HG03354 (cell line): ENCODE results near the gene BST2.
"Not testable (repeated sequence)": the region's sequence is repeated elsewhere in the genome, so short reads cannot be mapped to it uniquely, and the experiment has no call there.

Experiments used
- ATAC-seq: cut with Tn5 transposase; IDR thresholded peaks from one replicate; pipeline ENCODE4 v1.9.1; 2021; ENCODE audit warnings: mild to moderate bottlenecking; ENCODE audit not compliant: unreplicated experiment, poor library complexity, severe bottlenecking

The BST2 gene

DNA sequence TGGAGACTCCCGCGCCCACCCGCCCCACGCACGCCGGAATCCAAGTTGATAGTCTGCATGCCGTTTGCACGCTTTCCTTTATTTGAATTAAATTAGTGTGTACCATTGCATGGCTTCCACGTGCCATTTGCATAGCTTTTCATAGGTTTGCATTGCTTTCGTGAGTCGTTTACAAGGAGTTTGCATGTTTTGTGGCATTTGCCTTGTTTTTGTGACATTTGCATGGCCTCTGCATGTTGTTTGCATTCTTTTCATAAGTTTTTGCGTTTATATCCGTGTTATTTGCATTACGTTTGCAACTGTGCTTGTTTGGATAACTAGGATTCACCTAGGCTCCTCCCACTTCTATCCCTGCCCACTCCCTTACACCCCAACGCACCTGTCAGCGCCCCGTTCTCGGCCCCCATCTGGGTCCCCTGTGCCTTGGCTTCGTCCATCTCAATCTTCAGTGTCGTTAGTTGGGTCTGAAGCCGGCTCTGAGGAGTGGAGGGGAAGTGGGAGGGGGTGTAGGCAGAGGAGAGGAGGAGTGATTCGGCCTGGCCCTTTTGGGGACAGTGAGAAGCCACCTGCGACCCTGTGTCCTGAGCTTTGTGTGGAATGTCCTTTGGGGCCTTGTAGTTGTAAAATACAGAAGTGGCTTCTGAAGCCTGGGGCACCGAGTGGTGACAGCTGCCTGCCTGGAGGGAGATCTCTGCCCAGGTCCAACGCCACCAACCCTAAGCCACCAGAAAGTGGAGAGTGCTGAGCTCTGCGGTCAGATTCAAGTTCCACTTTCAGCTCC is 13.9 kb downstream of the BST2 start:
- no peak for ATAC-seq

DNA sequence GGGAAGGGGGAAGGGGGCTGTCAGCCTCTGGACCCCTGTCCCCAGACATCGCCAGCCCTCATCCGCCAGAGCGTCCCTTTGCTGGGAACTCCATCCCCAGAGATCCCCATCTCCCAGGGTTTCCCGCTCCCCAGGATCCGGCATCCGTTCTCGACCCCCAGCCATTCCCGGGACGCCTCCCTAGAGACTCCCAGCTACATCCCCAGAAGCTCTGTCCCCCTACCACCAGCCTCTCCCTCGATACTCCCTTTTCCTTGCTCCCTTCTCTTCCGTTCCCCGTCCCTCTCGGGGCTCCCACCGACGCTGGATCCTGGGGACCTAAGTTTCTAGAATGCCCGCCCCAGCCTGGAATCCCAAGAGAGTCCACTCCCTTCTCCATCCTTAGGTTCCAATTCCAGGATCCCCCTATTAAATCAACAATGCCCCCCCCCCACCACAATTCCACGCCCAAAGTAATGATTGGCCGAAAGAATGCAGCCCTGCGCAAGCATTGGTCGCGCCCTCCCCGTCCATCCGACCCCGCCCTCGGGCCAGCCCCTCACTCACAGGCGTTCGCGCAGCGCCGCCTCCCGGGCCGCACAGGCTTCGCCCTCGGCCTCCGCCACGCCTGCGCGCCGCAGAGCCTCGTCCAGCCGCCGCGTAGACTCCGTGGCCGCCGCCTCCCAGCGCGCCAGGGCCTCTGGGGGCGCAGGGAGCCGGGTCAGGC is 14.6 kb downstream of the BST2 start:
- ATAC-seq, result peak; percentile 89

DNA sequence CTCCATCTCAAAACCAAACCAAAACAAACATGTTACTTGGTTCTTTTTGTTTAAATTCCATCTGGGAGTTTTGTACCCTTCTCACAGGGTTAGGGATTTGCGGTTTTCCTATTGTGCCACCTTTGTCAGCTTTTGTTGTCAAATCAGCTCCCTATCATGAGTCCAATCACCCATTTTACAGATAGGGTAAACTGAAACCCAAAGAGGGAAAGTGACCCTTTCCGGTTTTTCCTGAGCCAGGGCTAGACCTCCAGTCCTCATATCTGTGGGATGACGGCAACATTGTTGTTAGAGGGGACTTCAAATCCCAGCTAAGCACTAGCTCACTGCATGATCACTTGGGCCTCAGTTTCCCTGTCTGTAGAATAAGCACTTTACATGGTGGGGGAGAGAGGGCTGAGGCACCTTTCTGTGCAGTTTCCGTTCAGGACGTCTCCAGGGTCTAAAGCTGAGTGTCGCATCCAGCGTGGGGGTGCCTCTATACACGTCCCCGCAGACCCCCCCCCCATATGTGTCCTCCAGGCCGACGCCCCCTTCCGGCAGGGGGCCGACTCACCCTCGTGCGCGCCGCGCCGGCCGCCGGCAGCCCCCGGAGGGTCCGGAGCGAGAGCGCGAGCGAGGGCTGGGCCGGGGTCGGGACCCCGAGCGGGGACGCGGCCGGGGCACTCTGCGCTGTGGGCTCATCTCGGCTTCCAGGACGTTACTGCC is 15.3 kb downstream of the BST2 start:
- no peak for ATAC-seq

DNA sequence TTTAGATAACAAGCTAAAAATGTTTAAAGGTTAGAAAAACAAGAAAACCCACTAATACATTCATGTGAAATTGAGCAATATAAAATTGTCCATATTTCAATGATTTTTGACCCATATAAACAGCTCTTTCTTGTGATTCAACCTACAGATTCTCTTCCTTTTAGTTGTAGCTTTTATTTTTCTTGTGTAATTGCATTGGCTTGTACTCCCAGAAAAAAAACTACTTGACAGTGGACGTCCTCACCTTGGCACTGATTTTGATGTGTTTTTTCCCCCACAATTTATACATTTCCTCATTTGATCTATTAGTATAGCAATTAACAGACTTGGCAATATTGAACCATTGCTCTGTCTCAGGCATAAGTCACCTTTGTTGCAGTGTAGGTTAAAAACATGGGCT is 16.1 kb downstream of the BST2 start:
- ATAC-seq, result no peak

DNA sequence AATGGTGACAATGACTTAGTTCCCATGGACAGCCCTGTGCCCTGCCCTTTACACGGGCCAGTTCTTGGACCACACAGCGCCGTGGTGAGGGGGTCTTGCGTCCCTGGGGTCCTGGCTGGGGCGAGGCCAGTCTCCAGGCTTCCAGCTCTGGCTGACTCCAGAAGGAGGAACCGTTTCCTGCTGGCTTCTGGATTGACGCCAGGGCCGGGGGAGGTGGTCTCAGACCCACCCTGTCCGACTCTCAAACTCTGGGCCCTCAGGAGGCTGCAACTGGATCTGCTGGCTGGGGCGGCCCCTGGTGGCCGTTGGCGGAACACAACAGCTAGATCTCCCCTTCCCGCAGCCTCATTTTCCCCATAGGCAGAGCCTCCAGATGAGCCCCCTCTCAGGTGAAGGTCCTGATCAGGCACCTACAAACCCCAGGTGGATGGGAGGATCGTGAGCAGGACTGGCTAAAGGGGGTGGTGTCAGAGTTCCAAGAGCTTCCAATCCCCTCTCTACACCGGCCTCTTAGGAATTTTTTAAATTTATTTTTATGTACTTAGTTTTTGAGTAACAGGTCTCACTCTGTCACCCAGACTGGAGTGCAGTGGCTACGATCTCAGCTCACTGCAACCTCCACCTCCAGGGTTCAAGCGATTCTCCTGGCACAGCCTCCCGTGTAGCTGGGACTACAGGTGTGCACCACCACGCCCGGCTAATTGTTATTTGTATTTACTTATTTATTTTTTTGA is 19.4 kb downstream of the BST2 start:
- ATAC-seq, result no peak

DNA sequence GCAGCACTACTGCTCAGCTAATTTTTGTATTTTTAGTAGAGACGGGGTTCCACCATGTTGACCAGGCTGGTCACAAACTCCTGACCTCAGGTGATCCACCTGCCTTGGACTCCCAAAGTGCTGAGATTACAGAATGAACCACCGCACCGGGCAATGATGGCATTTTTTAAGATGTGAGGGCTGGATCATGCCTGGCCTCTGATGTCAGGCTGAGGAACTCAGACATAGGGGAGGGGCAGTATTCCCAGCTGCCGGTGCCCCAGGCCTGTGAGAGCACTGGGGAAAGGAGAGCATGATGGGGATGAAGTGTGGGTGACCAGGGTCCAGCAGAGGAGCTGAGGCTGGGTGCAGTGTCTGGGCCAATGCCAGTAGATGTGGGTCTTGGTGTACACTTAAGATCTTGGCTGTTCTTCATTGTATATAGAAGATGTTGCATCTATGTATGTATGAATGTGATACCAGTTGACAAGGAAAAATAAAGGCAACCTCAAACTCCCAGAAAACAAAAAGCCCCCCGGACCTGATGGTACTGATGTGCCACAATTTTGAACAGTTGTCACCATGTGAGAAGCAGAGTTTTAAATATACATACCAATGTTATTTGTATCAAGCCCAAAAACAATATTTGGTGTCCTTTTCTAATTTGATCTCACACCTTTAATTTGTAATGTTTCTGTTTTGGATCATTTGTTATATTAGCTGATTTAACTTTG is 24.8 kb downstream of the BST2 start:
- no peak for ATAC-seq

DNA sequence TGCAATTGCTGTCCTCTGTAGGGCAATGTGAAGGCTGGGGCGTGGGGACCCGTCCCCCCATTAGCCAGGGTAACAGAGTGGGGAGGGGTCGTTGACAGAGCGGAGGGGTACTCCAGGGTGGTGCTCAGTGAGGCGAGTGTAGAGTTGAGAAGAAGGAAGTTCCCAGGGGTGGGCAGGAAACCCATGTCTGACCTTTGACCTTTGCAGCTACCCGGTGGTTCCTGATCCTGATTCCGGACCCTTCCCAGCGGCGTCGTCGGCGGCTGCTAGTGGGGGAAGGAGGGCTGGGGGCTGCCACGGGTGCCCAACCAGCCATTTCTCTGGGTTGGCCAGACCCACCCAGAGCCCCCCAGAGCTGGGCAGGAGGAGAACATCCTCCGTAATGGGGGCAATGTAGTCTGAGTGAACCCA is 26.2 kb downstream of the BST2 start:
- no peak for ATAC-seq

DNA sequence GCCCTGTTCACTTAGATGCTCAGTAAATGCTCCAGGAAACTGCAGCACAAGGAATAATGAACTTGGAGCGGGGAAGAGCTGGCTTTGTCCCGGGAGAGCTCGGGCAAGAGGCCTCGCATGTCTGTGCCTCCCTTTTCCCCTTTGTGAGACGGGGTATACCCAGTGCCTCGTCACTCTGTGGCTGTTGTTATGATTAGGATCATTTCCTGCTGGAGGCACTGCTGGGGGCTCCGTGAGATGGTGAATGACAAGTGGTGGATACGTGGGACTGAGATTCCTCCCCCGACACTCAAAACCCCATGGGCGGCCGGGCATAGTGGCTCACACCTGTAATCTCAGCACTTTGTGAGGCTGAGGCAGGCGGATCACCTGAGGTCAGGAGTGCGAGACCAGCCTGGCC is 27.2 kb downstream of the BST2 start:
- no peak for ATAC-seq

DNA sequence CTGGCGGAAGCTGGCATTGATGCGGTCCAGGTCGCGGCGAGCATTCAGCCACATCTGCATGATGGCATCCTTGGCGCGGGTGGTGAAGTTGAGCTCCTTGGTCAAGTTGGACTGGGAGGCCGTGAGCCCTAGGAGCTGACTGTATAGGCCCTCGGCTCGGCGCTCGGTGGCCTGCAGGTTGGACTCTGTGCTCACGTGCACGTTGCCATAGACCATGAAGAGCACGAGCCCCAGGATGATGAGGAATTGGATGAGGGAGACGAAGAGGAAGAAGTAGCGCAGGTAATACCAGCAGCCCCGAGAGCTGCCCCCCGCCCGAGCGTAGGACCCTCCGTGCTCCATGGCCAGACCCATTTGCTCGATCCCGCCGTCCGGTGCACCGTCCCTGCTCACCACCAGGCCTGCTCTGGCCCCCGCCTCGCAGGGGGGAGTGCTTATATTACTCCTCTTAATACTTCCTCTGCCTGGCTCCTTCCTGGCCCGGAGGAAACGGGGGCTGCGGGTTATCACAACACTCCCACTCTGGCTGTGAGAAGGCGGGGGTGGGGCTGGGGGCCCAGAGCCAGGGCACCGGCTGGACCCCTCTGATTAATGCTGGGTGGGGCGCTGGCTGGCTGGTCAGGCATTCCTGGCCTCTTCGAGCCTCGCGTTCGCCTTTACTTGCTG is 28.4 kb downstream of the BST2 start, which contains the start of gene PLVAP:
Gene PLVAP, minus strand, starts transcription at position 408 of the 666 bp plus-strand sequence. Its CDS starts 54 bp downstream, at position 354.
- no peak for ATAC-seq

DNA sequence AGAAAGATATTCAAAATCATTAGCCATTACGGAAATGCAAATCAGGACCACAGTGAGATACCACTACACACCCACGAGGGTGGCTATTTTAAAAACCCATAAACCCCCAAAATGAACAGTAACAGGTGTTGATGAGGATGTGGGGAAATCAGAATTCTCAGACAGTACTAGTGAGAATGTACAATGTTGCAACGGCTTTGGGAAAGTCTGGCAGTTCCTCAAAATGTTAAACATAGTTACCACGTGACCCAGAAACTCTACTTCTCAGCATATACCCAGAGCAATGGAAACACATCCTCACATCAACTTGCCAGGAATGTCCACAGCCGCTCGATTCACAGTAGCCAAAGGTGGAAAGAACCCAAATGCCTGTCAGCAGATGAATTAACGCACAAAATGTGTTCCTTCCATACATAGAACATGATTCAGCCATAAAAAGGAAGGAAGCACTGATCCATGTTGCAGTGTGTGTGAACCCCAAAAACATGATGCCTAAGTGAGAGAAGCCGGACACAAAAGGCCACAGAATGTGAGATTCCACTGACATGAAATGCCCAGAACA is 35.3 kb downstream of the BST2 start:
- peak; percentile 82 for ATAC-seq

DNA sequence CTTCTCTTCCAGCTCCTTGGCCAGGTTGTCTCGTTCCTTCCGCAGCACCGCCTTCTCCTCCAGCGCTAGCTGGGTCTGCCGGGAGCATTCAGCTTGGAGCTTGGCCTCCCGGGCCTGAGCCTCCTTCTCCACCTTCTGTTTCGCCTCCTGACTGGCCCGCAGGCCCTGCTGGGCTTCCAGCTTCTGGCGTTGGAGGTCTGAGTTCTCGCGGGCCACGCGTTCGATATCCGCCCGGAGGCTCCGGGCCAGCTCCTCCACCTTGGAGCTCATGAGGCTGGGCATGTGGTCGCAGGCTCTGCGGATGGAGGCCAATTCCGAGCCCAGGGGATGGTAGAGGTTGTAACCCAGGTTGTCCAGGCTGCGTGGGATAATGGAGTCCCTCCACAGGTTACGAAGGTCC is 40.1 kb downstream of the BST2 start:
- ATAC-seq, result no peak

DNA sequence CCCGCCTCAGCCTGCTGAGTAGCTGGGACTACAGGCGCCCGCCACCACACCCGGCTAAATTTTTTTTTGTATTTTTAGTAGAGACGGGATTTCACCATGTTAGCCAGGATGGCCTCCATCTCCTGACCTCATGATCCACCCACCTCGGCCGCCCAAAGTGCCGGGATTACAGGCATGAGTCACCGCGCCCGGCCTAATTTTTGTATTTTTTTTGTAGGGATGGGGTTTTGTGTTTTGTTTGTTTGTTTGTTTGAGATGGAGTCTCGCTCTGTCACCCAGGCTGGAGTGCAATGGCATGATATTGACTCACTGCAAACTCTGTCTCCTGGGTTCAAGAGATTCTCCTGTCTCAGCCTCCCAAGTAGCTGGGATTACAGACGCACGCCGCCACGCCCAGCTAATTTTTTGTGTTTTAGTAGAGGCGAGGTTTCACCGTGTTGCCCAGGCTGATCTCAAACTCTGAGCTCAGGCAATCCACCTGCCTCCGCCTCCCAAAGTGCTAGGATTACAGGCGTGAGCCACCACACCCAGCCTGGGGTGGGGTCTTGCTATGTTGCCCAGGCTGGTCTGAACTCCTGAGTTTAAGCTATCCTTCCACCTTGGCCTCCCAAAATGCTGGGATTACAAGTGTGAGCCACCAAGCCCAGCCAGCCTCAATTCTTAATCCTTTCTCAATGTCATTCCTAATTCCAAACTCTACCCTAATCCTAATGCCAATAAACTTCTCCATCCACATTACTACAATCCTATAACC is 41.4 kb downstream of the BST2 start:
- ATAC-seq, result not testable (repeated sequence)

DNA sequence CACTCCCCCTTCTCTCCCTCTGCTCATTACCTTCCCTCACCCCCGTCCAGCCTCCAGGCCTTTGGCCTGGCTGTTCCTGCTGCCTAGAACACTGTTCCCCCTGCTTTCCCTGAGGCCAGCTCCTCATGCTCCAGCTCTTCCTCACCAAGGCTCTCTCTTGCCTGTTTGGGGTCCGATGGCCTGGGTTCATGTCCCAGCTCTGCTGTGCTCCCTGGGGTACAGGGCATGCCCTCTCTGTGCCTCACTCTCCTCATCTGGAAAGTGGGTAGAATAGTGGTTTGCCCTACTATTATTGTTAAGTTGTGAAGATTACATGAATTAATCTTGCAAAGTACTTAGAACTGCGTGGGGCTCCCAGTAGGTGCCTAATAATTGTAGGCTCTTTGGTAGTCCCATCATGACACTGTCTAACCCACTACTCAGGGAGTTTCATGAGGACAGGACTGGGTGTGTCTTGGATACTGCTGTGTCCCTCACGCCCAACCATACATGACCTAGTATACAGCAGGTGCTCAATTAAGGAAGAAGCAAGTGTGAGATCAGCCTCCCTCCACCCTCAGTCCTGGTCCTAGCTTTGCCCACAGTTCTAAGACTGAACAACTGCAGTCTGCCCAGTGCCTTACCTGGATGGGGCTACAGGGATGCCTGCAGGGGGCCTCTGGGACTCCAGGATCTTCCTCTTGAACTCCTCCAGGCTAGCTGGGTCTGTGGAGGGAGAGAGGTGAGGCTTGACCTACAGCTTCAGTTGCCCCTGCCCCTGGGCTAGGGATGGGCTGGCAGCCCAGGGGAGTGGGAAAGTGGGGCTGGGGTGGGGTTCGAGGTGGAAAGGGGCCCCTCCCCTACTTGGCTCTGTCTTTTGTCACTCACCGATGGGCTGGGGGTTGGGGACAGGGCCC is 45.3 kb downstream of the BST2 start:
- no peak for ATAC-seq

DNA sequence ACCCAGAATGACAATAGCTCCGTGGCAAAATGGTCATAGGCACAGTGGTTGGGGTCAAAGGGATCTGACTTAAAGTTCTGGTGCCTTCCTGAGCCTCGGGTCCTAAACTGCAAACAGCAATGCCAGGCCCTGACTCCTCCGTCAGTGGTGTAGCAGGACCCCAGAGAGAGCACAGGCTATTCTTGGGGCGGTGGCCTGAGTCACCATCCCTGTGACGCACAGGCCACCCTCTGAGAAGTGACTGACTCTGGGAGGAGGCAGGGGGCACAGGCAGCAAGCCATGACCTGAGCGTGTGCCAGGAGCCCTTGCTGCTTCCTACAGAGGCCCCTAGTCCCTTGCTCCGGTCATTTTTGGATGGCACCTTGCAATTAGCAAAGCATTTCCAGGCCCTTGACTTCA is 47.0 kb downstream of the BST2 start:
- ATAC-seq, result no peak

DNA sequence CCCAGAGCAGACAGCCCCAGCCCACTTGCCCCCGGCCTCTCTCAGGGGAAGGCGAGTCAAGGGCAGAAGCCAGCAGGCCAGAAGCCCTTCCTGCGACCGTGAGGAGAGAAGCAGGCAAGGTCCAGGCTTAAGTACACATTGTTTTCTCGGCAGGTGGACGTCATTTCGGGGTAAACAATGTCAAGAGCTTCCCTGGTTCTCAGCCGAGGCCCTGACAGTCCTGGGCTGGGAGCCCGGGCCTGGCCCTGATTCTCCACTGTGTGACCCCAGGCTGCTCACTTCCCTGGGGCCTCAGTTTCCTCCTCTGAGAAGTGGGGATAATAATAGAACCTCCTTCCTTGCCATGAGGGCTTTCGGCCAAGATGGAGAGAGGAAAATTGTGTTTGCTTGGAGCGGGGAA is 47.7 kb downstream of the BST2 start:
- no peak for ATAC-seq

DNA sequence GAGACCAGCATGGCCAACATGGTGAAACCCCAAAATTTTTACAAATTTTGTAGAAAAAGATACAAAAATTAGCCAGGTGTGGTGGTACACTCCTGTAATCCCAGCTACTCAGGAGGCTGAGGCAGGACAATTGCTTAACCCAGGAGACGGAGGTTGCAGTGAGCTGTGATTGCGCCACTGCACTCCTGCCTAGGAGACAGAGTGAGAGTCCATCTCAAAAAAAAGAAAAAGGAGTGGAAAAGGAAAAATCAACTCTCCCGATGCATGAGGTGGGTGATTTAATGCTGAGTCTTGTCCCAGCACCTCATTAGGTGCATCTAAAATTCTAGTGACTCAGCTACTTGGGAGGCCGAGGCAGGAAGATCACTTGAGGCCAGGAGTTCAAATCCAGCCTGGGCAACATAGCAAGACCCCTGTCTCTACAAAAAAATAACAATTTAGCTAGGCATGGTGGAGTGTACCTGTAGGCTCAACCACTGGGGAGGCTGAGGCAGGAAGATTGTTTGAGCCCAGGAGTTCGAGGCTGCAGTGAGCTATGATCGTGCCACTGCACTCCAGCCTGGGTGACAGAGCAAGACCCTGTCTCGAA is 48.3 kb downstream of the BST2 start:
- no peak for ATAC-seq

DNA sequence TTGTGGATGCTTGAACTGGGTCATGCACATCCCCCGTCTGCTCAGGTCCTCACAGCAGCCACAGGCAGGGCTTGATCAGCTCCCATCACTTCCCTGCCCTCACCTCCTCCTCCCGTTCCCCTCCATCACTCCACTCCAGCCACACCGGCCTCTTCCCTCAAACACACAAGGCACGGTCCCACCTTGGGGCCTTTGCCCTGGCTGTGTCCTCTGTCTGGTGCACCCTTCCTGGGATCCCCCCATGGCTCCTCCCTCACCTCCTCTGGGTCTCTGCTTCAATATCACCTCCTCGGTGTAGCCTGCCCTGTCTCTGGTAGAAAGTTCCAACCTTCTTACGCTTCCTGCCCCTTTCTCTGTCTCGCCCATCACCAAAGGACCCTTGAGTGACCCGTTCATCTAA is 52.0 kb downstream of the BST2 start:
- ATAC-seq, result no peak
